Trophoblast cell (in vitro differentiated cells and primary cell): ENCODE data around the gene MRPL55.
"Not testable (repeated sequence)": the region's sequence is repeated elsewhere in the genome, so short reads cannot be mapped to it uniquely, and the experiment has no call there.

ENCODE experiments used
- DNase-seq, 2 donors: peaks; one replicate each; pipeline ENCODE4 v3.0.0-alpha.2; 2016
- H2AFZ ChIP-seq: 2 replicates; pipeline ENCODE4 v1.6.1; 2013; ENCODE audit warnings: low read length, moderate library complexity, mild to moderate bottlenecking; ENCODE audit not compliant: insufficient read depth, poor library complexity
- H2AK5ac ChIP-seq: 2 replicates; pipeline ENCODE4 v1.6.1; 2013; ENCODE audit warnings: mild to moderate bottlenecking, low read length
- H2BK120ac ChIP-seq: 2 replicates; pipeline ENCODE4 v1.6.1; 2013; ENCODE audit warnings: low read length, mild to moderate bottlenecking, moderate library complexity; ENCODE audit not compliant: insufficient read depth, poor library complexity
- H2BK12ac ChIP-seq: 2 replicates; pipeline ENCODE4 v1.6.1; 2013; ENCODE audit warnings: mild to moderate bottlenecking, low read length, moderate library complexity
- H2BK5ac ChIP-seq: 2 replicates; pipeline ENCODE4 v1.6.1; 2013; ENCODE audit warnings: low read length, low read depth, moderate library complexity, mild to moderate bottlenecking; ENCODE audit not compliant: poor library complexity
- H3K14ac ChIP-seq: 2 replicates; pipeline ENCODE4 v1.6.1; 2013; ENCODE audit warnings: mild to moderate bottlenecking, low read length
- H3K18ac ChIP-seq: 2 replicates; pipeline ENCODE4 v1.6.1; 2013; ENCODE audit warnings: mild to moderate bottlenecking, low read length
- H3K23ac ChIP-seq: 2 replicates; pipeline ENCODE4 v1.6.1; 2013; ENCODE audit warnings: low read length
- H3K27ac ChIP-seq: 2 replicates; pipeline ENCODE4 v1.5.1; 2013; ENCODE audit warnings: low read depth, mild to moderate bottlenecking, inconsistent platforms, low read length, moderate library complexity
- H3K27me3 ChIP-seq: 2 replicates; pipeline ENCODE4 v1.6.1; 2013; ENCODE audit warnings: inconsistent platforms, mild to moderate bottlenecking, low read length, moderate library complexity; ENCODE audit not compliant: insufficient read depth
- H3K36me3 ChIP-seq, 2 experiments: 1 replicate in 1 of 2; 2 replicates in 1 of 2; pipeline ENCODE4 v1.6.1; 2013; ENCODE audit warnings: low read length in 2 of 2, mild to moderate bottlenecking in 2 of 2, moderate library complexity in 1 of 2; ENCODE audit not compliant: insufficient read depth in 2 of 2, control insufficient read depth in 1 of 2
- H3K4ac ChIP-seq: 2 replicates; pipeline ENCODE4 v1.6.1; 2013; ENCODE audit warnings: low read depth, mild to moderate bottlenecking, low read length, moderate library complexity
- H3K4me1 ChIP-seq, 2 experiments: 1 replicate in 1 of 2; 2 replicates in 1 of 2; pipeline ENCODE4 v1.6.1; 2013; ENCODE audit warnings: low read length in 2 of 2, mild to moderate bottlenecking in 2 of 2, moderate library complexity in 1 of 2; ENCODE audit not compliant: insufficient read depth in 2 of 2, control insufficient read depth in 1 of 2
- H3K4me2 ChIP-seq: 2 replicates; pipeline ENCODE4 v1.6.1; 2013; ENCODE audit warnings: inconsistent platforms, mild to moderate bottlenecking, low read length, moderate library complexity
- H3K4me3 ChIP-seq: 2 replicates; pipeline ENCODE4 v1.5.1; 2013; ENCODE audit warnings: mild to moderate bottlenecking, low read depth, low read length, inconsistent platforms
- H3K79me1 ChIP-seq: one replicate; pipeline ENCODE4 v1.6.1; 2013; ENCODE audit warnings: low read length
- H3K79me2 ChIP-seq: 2 replicates; pipeline ENCODE4 v1.6.1; 2013; ENCODE audit warnings: low read length, mild to moderate bottlenecking; ENCODE audit not compliant: control insufficient read depth, insufficient read depth, poor library complexity
- H3K9ac ChIP-seq: 2 replicates; pipeline ENCODE4 v1.6.1; 2013; ENCODE audit warnings: mild to moderate bottlenecking, low read length
- H3K9me3 ChIP-seq: 2 replicates; pipeline ENCODE4 v1.6.1; 2013; ENCODE audit warnings: low read depth, mild to moderate bottlenecking, control low read depth, inconsistent platforms, low read length; ENCODE audit not compliant: insufficient read depth
- H4K12ac ChIP-seq: 2 replicates; pipeline ENCODE4 v1.6.1; 2013; ENCODE audit warnings: low read depth, mild to moderate bottlenecking, low read length, moderate library complexity
- H4K8ac ChIP-seq: 2 replicates; pipeline ENCODE4 v1.6.1; 2013; ENCODE audit warnings: low read depth, mild to moderate bottlenecking, low read length, moderate library complexity
- H4K91ac ChIP-seq: one replicate; pipeline ENCODE4 v1.6.1; 2013; ENCODE audit warnings: low read depth, mild to moderate bottlenecking, low read length, moderate library complexity
- WGBS: extraction: QIAGEN DNeasy Blood & Tissue Kit; methylation state at CpG from one replicate; pipeline ENCODE4 v1.1.7; 2013; ENCODE audit warnings: missing lambda C conversion rate; ENCODE audit not compliant: insufficient read length, insufficient coverage; ENCODE audit errors: extremely low coverage; 5-methylcytosine and 5-hydroxymethylcytosine counted together

Gene MRPL55

GRCh38 chr1:228112617-228113016 lies 3.5 kb upstream of the MRPL55 start:
- Histone ChIP-seq H3K18ac (no peak overlapping the region), H3K23ac (no peak overlapping the region), H3K9me3 (no peaks in the 10 kb centered on the region), H2BK5ac (no peak overlapping the region), H3K14ac (no peak overlapping the region), H2BK120ac (no peak overlapping the region), H3K27me3 (no peaks in the 10 kb centered on the region), H2BK12ac (no peak overlapping the region), H4K8ac (no peak overlapping the region), H2AK5ac (no peak overlapping the region), H3K4me2 (no peak overlapping the region), H3K27ac (no peak overlapping the region), H4K91ac (no peak overlapping the region), H3K4me3 (no peak overlapping the region), H3K9ac (no peak overlapping the region), H3K79me1 (peaks cover 11% of the 10 kb centered on the region), H3K4me1 (peaks cover 7 to 10% of the 10 kb centered on the region in 2 experiments), H3K4ac (no peak overlapping the region), H4K12ac (no peak overlapping the region), H2AFZ (no peak overlapping the region), H3K36me3 (peaks cover 2 to 3% of the 10 kb centered on the region in 2 experiments), H3K79me2 (peaks cover 9% of the 10 kb centered on the region)
- WGBS: no CpG with 5 or more reads among the region's 1 CpG
- no peak for DNase-seq

- Histone ChIP-seq H2AK5ac (no peak overlapping the region), H3K9ac (no peak overlapping the region)
Observed at GRCh38 chr1:228112167-228112566, 3.1 kb upstream of the MRPL55 start.

GRCh38 chr1:228111315-228111714 lies 2.2 kb upstream of the MRPL55 start:
- H2AK5ac ChIP-seq, H4K12ac ChIP-seq, H4K91ac ChIP-seq, H3K79me2 ChIP-seq, H3K27ac ChIP-seq, H3K23ac ChIP-seq, H3K9ac ChIP-seq, H2AFZ ChIP-seq, H3K4me2 ChIP-seq, H3K27me3 ChIP-seq, H3K18ac ChIP-seq, H3K14ac ChIP-seq, H2BK5ac ChIP-seq, H2BK12ac ChIP-seq, H3K4ac ChIP-seq, H4K8ac ChIP-seq, H3K4me1 ChIP-seq, H3K9me3 ChIP-seq, H3K4me3 ChIP-seq, H2BK120ac ChIP-seq: not testable (repeated sequence)
- peak in 1 of 2 donors; percentile 46 for DNase-seq
- Histone ChIP-seq H3K79me1 (peaks cover 11% of the 10 kb centered on the region), H3K36me3 (peaks cover 10 to 12% of the 10 kb centered on the region in 2 experiments)
- no CpG with 5 or more reads among the region's 6 CpGs for WGBS

More at GRCh38 chr1:228112167-228112566, 3.1 kb upstream of the MRPL55 start:
- no peaks in the 10 kb centered on the region for H3K9me3 ChIP-seq
- WGBS: no CpG with 5 or more reads among the region's 7 CpGs
- H2BK12ac ChIP-seq: no peak overlapping the region
- H3K4ac ChIP-seq: no peak overlapping the region
- peaks cover 9% of the 10 kb centered on the region for H3K79me2 ChIP-seq
- H4K91ac ChIP-seq: no peak overlapping the region
- no peak overlapping the region for H3K4me3 ChIP-seq
- no peak overlapping the region for H4K8ac ChIP-seq
- no peak for DNase-seq
- H3K27me3 ChIP-seq: no peaks in the 10 kb centered on the region
- H4K12ac ChIP-seq: no peak overlapping the region
- no peak overlapping the region for H3K18ac ChIP-seq
- H3K27ac ChIP-seq: no peak overlapping the region
- no peak overlapping the region for H2AFZ ChIP-seq
- no peak overlapping the region for H2BK120ac ChIP-seq
- no peak overlapping the region for H3K4me2 ChIP-seq
- no peak overlapping the region for H3K23ac ChIP-seq
- peaks cover 7 to 10% of the 10 kb centered on the region in 2 experiments for H3K4me1 ChIP-seq
- H3K79me1 ChIP-seq: peaks cover 11% of the 10 kb centered on the region
- H3K14ac ChIP-seq: no peak overlapping the region
- H3K36me3 ChIP-seq: peaks cover 5 to 7% of the 10 kb centered on the region in 2 experiments
- no peak overlapping the region for H2BK5ac ChIP-seq

- Histone ChIP-seq H2BK120ac (no peak overlapping the region), H3K79me2 (peaks cover 9% of the 10 kb centered on the region), H3K4me2 (no peak overlapping the region), H3K14ac (no peak overlapping the region), H3K9ac (no peak overlapping the region), H4K8ac (no peak overlapping the region), H3K4me3 (no peak overlapping the region), H3K18ac (no peak overlapping the region), H3K23ac (no peak overlapping the region), H2AFZ (no peak overlapping the region), H3K4me1 (peaks cover 7 to 10% of the 10 kb centered on the region in 2 experiments), H2BK5ac (no peak overlapping the region), H3K9me3 (no peaks in the 10 kb centered on the region), H3K4ac (no peak overlapping the region), H3K79me1 (peaks cover 11% of the 10 kb centered on the region), H4K91ac (no peak overlapping the region), H2AK5ac (no peak overlapping the region), H3K27me3 (no peaks in the 10 kb centered on the region), H2BK12ac (no peak overlapping the region), H4K12ac (no peak overlapping the region), H3K27ac (no peak overlapping the region), H3K36me3 (peaks cover 18 to 19% of the 10 kb centered on the region in 2 experiments)
- WGBS: no CpG with 5 or more reads among the region's 7 CpGs
- DNase-seq: peak in 1 of 2 donors; percentile 44
Observed at GRCh38 chr1:228110556-228110955, 1.5 kb upstream of the MRPL55 start.
